GM12873 (cell line): ENCODE measurements around the gene SCLT1.

ENCODE experiments used
- CTCF ChIP-seq: IDR thresholded peaks from 2 replicates; pipeline ENCODE4 v1.5.1; 2012; ENCODE audit warnings: low read depth, mild to moderate bottlenecking, moderate library complexity, low read length, control low read depth; ENCODE audit not compliant: insufficient read depth; ENCODE audit errors: missing control alignments

Gene SCLT1

GRCh38 chr4:128856246-128856645, 237.1 kb downstream of the SCLT1 start:
- no peak for TF ChIP-seq CTCF

DNA sequence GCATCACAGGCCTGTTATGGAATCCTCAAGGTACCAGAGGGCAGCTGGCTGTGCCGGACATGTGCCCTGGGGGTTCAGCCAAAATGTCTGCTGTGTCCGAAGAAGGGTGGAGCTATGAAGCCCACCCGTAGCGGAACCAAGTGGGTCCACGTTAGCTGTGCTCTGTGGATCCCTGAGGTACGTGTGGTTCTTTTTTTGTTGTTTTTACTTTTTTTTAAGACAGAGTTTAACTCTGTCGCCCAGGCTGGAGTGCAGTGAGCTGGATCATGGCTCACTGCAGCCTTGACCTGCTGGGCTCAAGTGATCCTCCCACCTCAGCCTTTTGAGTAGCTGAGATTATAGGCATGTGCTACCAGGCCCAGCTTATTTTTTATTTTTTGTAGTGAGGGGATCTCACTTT, 237.7 kb downstream of the SCLT1 start:
- TF ChIP-seq CTCF: no peak

GRCh38 chr4:128854433-128854832, 238.9 kb downstream of the SCLT1 start:
- TF ChIP-seq CTCF: no peak

DNA sequence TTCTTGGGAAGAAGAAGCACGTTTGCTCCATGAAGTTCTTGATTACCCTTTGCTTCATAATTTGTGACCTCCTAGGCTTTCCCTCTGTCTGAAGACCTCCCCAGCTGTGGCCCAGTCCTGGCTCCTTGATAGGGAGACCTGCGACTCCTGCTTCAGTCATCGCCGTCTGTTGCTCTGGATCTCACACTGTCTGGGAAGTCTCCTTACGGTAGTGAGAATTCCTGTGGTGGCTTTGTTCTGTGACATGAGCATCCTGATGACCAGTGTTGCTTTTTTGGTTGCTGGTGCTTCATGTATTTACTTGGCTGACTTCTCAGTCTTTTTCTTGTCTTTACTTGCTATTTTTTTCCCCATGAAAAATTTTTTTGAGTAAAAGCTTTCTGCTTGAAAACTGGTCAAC, 239.6 kb downstream of the SCLT1 start:
- no peak for TF ChIP-seq CTCF

- TF ChIP-seq CTCF: no peak
These were observed 243.1 kb downstream of the SCLT1 start for GRCh38 chr4:128850252-128850651.

- TF ChIP-seq CTCF: no peak
These were observed 244.9 kb downstream of the SCLT1 start for GRCh38 chr4:128848461-128848860.

- no peak for TF ChIP-seq CTCF
These were observed 246.1 kb downstream of the SCLT1 start for GRCh38 chr4:128847082-128847724.

DNA sequence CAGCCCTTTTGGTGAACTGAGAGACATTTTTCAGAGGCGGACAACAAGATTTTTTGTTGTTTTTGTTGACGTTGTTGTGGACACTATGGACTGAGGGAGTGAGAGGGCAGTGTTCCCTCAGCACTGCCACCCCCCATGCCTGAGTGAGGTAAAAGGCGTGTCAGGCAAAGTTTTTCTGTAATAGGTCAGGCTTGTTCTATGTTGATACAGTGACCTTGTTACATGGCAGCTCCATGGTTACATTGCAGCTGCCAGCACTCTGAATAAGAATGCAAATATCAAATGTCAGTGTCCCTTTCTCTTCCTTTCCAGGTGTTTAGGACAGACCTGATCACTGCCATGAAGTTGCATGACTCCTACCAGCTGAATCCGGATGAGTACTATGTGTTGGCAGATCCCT, 247.3 kb downstream of the SCLT1 start:
- no peak for TF ChIP-seq CTCF
